HG03066 (cell line): ENCODE measurements around the gene ATG16L1.

Experiments
- ATAC-seq: cut with Tn5 transposase; IDR thresholded peaks from one replicate; pipeline ENCODE4 v1.9.1; 2021; ENCODE audit warnings: low read depth; ENCODE audit not compliant: unreplicated experiment

The ATG16L1 gene

DNA sequence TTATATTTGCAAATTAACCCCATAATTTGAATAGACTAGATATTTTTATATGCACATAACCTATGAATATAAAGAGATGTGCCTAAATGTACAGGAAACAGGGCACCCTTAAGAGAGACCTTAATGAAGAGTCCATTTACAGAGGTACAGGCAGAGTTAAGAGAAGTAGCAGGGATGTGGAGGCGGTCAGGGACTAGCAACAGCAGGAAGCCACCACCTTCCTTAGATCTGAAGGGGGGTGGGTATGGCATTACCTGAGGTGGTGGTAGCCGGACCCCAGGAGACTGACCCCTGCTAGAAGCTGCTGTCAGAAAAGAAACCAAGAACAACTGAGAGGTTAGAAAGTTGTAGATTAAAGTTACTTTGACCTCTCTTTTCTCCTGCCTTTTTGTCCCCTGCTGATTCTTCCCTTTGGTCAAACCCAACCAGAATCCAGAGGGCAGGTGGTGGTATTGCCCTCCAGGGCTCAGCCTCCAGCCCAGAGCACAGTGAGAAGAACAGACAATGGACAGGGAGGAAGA, 24.9 kb upstream of the ATG16L1 start:
- no peak for ATAC-seq

DNA sequence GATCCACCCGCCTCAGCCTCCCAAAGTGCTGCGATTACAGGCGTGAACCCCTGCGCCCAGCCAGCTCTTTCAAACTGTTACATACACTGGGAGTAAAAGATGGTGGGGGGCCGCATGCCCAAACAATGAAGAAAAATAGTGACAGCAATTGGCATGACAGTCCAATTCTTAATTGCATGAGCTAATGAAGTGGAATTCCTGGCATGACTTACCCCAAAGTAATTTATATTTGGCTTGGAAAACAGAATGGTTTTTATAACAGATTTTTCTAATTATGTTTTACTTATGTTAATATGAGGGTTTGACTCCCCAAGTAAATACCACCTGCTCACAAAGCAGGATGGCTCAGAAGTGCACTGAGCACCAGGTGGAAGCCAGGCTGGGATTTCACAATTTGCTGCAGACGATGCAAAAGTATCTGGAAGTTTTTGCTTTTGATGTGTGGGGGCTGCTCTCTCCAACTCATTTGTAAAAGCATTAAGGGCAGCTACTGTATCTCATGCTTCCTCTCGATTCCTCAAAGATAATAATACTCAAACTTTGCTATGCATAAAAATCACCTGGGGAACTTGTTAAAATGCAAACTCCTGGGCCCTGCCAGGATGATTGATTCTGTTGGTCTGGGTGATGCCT, 24.0 kb upstream of the ATG16L1 start:
- no peak for ATAC-seq

DNA sequence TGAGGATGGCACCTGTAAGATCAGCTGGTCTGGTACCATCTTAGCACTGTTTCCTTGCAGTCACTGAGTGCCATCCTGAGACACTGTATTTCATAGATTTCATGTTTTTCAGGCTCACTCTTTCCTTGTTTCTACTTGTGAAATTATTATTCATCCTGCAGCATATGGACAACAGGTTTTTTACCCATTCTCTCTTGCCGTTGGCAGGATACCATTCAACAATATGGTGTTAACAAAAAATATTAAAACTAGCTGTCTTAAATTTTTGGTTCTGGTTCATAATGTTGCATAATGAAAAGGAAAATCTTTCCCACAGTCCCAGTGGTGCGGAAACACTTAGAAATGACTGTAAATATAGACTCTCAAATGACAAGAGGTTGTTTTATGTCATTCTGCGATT, 23.1 kb upstream of the ATG16L1 start:
- no peak for ATAC-seq

DNA sequence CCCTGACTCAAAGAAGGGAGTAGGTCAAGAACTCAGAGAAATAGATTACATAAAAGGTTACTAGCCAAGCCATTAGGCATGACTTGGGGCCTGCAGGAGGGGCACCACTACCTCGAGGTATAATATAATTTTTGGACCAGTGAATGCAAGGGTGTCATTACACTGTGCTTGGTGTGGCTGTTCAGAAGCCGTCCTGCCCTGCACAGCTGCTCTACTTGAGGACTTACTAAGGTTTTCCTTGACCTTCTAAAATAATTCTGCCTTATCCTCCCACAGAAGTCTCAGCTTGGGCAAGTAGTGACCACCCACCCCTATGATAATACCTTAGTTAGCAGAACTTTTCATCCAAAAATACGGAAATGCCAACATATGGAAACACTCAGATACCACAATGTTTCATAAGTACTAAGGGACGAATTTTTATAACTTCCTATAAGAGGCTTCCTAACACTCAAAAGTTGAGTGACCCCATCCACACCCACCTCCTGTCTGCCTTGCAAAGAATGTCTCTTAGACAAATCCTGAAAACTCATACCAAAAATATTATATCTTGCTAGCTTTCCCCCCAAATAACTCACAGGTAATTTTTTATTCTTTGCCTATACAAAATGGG, 17.7 kb upstream of the ATG16L1 start:
- ATAC-seq, result no peak

DNA sequence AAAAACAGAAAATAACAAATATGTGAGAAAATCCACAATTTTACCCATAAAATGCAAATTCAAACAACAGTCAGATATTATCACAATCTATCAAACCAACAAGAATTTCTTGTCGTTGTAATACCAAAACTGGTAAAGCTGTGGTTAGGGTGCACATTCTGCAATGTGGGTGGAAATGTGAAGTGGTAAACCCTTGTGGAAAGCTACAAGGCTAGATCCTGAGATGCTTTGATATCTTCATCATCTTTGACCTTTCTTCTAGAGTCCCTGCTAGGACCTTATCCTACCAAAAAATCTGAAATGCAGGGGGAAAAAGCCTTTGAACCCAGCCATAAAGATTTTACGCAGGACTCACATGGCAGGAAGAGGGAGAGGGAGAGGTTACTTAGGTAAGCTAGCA, 17.2 kb upstream of the ATG16L1 start:
- no peak for ATAC-seq

DNA sequence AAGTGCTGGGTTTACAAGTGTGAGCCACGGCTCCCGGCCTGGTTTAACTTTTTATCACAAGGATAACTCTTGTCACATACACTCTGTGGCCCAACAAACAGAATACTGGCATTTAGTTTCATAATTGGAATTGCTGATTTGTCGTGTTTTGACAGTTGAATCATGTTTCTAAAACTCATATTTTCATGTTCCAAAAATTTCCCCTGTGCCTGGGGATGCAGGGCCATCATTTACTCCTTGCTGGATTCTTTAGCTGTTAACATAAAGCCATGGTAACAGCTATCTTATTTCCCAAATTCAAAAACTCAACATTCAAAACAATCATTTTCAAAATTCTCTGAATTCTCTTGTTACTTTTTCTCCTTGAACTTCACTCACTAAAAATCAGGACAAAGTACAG, 16.5 kb upstream of the ATG16L1 start:
- no peak for ATAC-seq

DNA sequence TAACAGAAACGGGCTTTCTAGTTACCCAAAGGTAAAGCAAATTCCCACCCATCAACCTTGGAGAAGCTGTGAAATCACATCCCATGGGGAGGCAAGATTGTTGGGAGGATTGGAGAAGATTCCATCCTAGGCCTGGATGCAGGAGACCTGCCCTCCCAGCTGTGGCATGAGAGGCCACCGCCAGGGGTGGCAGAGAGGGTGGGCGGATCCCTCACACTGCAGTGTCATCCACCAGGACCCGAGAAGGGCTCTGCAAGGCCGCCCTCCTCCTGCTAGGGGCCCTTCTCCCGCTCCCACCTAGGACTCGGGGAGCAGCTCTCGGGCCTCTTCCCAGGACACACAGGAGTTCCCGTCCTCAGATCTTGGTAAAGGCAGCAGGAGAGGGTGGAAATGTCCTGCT, 15.5 kb upstream of the ATG16L1 start:
- no peak for ATAC-seq

DNA sequence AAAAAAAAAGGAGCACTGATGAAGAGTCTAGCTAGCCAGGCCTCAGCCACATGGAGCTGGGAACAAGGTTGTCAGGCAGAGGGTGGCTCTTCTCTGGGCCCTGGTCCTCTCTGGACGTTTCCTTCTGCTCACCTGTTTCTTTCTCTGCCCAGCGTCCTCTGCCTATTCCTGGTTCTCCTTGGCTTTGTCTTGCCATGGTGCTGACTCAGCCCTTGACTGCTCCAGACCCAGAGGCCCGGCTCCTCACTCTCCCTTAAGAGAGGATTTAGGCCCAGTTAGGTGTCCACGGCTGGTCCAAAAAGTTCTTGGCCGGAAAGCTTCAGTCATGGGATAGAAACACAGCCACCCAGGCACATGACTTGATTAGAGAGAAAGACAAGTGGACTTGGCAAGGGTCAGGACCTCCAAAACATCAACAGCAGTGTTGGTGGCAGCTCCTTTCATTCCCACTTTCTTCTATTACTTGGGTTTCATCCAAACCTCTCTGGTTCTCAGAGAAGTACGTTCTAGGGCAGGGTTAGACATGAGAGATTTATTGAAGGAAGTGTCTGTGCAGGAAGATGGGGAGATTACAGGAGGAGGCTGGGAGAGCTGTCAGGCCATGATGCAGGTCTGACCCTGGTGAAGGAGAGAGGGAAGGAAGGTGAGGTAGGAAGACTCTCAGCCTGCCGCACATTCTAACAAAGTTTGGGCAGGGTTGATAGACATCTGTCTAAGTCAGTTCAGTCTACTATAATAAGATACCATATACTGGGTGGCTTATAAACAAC, 14.5 kb upstream of the ATG16L1 start:
- ATAC-seq, result no peak

DNA sequence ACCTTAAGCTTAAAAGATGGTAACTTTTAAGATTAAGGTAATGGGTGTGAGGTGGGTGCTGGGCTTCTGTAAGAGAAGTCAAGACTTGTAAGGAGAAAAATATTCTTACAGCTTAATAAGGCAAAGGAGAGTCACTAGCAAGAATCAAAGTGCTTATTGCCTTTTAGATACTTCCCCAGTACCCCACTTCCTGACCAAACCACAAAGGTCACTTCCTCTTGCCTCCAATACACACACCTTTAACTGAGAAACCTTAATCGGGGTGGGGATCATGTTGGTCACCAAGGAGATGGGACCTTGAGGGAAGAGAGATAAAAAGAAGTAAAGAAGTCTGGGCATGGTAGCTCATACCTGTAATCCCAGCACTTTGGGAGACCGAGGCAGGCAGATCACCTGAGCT, 10.6 kb upstream of the ATG16L1 start:
- peak; percentile 75 for ATAC-seq

DNA sequence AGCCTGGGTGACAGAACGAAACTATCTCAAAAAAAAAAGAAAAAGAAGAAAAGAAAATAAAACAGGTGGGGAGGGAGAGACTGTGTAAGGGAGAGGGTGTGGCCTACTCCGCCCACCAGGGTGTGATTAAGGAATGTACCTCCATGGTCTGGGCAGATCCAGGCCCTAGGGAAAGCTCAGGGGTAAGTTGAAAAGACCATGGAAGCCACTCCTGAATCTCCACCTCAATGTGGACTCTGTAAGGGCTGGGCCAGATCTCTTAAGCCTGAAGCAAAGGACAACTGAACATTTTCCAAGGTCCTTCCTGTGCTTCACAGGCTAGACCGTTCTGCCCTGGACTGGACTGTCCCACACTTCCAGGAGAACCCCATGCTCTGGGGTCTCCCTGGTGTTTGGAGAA, 9.7 kb upstream of the ATG16L1 start:
- ATAC-seq, result no peak

DNA sequence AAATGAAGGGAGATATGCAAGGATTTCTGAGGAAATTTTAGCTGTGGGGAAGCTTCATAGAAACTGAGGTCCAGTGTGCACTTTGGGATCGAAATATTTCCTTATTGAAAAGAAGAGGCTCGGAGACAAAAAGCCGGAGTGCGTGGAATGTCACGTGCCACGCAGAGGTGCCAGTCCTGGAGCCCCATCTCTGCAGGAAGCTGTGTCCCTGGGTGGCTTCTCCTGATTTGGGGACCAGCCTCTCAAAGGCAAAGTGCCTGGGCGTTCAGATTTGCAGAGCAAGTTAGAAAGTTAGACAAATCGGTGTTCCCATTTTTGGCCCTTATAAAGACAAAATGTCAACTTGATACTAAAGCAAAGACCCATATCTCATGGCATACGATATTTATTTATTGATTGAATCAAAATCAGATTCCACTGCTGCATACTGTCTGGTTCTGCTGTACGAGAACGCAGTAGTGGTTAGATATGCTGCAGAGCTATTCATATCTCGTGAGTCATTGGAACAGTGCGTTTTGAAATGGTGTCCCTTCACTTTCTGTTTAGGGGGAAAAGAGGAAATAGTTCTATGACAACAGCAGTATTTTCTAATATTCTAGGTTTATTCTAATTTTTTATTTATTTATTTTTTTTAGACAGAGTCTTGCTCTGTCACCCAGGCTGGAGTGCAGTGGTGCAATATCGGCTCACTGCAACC, 9.1 kb upstream of the ATG16L1 start:
- no peak for ATAC-seq

DNA sequence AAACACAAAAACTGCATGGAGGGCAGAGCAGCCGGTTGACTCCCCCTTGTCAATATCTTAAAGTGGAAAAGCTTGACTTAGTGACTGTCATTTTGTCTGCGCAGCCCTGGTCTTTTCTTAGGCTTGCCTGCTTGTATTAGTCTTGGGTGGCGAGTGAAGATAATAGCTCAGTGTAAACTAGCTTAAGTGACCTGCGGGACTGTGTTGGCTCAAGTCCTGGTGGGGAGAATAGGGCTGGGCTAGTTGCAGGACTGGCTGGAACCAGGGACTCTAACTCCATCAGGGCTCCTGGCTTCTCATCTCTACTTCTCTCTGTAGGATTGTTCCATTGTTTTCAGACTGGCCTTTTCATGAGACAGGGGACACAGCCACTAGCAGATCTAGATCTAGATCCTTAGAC, 8.1 kb upstream of the ATG16L1 start:
- ATAC-seq, result no peak

DNA sequence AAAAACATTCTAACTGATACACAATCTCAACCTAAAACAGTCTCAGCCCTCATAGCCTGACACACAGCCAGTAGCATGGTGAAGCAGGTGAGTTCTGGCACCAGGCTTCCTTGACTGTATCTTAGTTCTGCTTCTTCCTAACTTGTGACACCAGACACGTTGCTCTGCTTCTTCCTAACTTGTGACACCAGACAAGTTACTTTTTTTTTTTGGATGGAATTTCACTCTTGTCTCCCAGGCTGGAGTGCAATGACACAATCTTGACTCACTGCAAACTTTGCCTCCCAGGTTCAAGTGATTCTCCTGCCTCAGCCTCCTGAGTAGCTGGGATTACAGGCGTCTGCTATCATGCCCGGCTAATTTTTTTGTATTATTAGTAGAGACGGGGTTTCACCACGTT, 6.7 kb upstream of the ATG16L1 start:
- ATAC-seq, result no peak

DNA sequence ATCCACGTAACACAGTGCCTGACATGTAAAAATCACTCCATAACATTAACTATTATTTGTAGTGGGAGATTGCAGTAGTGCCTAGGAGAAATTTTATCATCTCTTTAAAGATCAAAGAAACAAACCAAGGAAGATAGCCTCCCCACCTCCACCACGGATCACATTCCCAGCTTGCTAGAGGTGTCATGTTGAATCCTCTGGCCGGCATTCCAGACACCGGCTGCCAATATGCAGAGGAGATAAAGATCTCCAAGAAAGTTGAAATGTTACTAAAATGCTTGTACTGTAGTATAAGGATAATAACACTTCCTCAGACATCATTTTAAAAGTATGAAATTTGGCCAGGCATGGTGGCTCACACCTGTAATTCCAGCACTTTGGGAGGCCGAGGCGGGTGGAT, 6.1 kb upstream of the ATG16L1 start:
- ATAC-seq, result no peak

DNA sequence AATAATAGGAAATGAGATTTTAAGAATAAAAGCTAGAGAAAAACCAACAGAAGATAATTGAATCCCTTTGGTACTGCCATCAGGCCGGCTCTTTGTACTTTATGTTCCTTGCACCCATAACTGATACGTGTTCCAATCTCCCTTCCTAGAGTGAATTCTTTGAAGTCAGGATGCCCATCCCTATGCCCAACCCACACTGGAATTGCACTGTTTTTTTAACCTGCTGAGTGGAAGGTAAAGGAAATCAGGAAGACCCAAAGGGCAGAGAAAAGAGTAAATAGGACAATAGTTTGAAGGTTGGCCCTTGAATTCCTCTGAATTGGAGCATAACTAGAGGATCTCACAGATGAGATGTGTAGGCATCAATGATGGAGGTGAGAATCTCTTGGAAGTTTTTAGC, 4.4 kb upstream of the ATG16L1 start:
- ATAC-seq, result no peak

DNA sequence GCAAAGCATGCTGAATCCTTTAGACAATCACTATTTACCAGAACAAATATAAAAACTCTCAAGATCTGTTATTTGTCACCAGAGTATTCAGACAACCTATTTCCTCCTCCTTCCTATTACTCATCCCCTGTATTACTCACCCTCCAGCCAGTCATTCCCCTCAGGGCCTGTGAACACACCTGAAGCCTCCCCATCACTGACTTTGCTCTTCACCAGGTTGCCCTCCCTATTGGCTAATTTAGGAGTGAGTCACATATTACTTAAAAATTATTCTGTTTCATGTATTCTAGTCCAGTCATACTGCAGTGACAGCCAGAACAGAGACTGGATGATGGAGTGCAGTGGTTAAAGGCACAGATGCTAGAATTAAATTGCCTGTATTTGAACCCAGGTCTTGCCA, 3.7 kb upstream of the ATG16L1 start:
- ATAC-seq, result no peak

DNA sequence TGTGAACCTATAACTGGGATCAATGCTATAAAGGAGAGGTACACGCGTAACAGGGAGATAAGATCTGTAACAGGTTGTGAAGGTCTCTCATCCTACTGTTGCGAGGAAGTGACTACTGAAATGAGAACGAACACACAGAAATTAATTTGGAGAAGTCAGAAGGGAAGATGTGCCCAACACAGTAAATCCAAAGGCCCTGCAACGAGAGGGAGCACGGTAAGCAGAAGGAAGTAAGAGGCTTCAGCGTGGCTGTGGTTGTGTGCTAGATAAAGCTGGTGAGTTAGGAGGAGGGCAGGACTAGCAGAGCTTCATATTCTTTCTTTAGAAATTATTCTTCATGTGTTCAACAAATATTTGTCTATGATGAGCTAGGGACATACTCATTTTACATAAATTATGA, 2.5 kb upstream of the ATG16L1 start:
- ATAC-seq, result no peak

DNA sequence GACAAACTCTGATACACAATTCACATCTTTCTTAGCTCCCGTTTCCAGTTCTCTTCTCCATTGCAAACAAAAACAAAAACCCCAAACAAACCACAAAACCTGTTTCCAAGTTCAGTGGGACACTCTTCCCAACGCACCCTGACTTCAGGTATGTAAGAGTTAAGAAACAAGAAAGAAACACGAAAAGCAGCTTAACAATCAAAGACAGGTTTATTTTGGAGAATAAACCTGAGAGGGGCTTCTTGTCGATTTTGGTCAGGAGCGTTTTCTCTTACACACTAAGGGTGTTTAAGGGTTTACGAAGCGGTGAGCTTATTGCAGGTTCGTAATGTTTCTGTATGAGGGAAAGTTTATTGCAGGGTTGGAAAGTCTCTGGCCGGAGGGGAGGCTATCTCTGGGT, 905 bp upstream of the ATG16L1 start:
- ATAC-seq, result no peak

DNA sequence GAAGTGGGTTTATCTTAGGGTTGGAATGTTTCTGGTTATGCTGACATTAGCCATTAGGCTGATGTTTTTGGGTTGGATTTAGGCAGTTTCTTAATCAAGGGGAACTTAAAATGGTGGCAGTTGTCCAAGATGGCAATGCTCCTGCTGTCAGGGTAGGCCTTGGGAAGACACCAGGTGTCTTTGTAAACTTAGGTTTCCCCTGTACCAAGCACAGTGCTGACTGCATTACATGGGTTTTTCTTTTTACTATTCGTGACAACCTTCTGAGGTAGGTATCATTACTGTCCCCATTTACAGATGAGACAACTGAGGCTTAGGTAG, 528 bp upstream of the ATG16L1 start:
- peak; percentile 7 for ATAC-seq

DNA sequence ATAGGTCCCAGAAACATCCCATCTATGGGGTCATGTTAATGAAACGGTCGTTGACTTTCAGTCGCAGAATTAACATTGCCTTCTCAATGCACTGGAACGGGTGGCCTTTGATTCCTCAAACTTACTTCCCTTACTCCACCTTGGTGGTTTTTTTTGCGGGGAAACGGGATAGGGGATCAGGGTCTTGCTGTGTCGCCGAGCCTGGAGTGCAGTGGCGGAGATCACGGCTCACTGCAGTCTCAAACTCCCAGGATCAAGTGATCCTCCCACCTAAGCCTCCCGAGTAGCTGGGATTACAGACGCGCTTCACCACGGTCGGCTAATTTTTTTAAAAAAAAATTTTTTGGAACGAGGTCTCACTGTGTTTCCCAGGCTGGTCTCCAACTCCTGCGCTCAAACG, 754 bp downstream of the ATG16L1 start:
- no peak for ATAC-seq

DNA sequence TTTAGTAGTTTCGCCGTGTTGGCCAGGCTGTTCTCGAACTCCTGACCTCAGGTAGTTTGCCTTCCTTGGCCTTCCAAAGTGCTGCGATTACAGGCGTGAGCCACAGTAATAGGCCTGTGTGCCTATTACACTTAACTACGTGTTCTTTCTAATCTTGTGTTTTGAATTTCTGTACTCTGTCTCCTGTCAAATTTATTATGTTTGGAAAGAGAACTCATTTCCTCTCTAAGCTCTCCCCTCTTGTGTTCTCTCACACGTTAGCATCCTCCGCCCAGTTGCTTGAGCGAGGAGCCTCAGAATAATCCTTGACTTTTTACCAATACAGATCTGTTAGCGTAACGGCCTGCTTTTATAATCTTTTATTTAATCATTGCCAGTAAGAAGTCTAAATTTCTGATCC, 3.7 kb downstream of the ATG16L1 start:
- no peak for ATAC-seq
